GM19035 (cell line): ENCODE measurements around the gene STRIP1.
"Not testable (repeated sequence)": the region's sequence is repeated elsewhere in the genome, so short reads cannot be mapped to it uniquely, and the experiment has no call there.

Experiments
- ATAC-seq: cut with Tn5 transposase; IDR thresholded peaks from one replicate; pipeline ENCODE4 v1.9.1; 2021; ENCODE audit not compliant: unreplicated experiment

Gene STRIP1

DNA sequence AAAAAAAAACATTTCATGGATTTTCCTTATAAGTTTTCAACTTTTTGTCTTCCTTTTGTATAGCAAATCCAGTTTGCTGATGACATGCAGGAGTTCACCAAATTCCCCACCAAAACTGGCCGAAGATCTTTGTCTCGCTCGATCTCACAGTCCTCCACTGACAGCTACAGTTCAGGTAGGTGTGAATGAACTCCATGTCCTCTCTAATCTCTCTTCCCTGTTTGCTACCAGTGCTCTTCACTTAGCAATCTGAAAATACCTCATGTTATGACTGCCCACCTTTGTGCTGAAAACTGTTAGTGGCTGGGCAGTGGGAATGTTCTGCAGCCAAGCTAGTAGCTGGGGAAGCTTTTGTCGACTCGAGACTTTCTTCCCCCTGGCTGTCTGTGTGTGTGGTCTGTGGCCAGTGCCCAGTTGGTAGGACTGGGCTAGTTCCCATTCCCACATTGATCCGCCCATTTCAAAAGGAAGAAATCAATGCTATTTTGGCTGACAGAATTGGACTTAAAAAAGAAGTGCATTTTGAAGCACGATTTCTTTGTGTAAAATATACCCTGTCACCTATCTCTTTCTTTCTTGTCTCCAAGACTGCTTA, 25.4 kb upstream of the STRIP1 start:
- no peak for ATAC-seq

DNA sequence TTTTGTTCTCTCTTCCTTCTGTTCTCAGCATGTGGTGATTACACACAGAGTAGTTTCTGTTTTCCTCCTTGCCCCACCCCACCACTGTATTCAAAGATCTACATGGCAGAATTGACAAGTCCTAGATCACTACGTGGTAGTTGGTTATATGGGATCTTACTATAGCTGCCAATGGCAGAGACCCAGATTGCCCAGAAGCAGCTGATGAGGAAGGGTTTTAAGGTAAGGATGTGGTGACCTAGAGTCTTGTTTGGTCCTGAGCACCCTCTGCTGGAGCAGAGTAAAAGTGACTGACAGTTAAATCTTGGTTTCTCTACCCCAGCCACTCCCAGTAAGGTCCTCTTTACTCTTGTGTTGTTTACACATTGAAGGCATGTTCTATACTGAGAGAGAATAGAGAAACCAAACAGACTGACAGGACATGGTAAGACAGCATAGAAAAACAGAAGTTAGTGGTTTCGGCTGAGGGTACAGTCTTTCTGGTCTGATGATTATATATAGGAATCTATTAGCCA, 22.8 kb upstream of the STRIP1 start:
- peak; percentile 95 for ATAC-seq

DNA sequence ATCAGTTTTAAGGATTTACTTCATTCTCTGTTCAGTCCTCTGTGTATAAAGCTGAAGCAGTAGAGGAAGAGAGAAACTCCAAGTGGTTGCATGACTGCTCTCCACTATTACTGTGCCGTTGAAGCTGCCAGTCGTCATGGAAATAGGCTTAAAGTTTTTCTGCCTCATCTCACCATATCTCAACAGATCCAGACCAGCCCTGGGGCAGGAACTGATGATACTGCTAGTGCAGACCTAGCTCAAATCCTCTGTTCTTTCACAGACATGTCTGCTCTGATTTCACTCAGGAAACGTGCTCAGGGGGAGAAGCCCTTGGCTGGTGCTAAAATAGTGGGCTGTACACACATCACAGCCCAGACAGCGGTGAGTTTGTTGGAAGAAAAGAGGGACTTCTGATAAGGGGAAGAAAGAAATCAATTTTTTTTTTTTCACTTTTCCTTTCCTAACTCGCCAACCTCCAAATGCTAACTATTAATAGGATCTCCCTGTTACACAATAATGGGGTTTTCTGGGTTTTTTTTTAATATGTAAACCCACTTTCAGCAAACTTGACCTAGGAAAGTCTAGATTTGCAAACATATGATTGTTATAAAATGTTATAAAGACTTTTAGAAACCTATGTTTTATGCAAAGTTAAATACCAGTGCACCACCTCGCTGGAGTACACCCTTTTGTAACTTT, 22.2 kb upstream of the STRIP1 start:
- ATAC-seq, result peak; percentile 69

DNA sequence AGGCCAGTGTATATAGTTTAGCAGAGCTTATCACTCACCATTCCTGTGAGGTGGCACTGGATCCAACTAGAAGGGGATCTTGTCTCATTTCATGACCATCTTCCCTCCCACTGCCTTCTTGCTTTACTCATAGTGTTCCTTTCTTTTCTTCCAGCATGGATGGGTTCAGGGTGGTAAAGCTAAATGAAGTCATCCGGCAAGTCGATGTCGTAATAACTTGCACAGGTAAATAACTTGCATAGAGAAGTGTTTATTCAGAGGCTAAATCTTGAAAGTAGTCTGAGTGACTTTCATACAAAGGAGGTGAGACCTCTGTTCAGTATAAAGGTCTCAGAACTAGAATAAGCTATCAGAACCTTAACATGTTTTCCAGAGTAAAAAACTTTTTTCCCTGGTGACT, 16.6 kb upstream of the STRIP1 start:
- ATAC-seq, result no peak

DNA sequence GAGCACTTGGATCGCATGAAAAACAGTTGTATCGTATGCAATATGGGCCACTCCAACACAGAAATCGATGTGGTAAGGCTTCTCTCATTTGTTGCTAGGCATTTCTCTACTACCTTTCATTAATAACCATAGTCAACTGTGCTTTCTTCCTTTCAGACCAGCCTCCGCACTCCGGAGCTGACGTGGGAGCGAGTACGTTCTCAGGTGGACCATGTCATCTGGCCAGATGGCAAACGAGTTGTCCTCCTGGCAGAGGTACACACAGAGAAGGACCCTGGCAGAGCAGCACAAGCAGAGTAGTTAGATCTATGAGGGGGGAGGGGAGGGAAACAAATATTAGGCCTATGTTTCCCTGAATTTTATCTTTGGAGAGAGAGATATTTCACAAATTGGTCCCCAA, 16.0 kb upstream of the STRIP1 start:
- ATAC-seq, result no peak

DNA sequence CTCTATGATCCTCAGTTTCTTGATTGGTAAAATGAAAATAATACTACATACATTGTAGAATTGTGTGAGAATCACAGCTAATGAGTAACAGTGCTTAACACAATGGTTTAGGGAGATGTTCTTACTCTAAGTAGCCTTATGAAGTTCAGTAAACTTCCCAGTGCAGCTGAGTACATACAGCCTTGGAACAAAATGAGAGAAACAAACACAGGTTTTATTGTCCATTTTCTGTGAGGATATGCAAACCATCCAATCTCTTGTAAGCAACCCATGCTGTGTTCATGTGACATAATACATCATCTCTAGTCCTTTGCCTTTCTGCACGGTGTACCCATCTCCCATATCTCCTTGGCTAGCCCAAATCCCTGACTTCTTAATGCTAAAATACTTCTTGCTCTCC, 14.7 kb upstream of the STRIP1 start:
- ATAC-seq, result no peak

DNA sequence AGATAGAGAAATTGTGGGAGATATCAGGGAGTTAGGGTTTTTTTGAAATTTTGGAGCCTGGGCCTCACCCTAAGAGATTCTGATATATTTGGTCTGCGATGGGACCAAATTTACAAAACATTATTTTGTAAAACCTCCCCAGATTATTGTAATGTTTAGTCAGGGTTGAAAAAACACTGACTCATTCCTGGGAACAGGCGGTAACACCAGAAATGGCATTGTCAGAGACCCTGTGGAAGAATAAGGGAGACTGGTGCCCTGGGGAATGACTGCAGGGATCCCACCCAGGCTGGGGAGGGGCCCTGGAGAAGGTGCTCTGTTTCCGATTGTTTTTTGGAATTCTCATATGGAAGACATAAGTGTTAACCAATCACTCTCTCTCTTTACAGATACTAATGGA, 13.1 kb upstream of the STRIP1 start:
- no peak for ATAC-seq

DNA sequence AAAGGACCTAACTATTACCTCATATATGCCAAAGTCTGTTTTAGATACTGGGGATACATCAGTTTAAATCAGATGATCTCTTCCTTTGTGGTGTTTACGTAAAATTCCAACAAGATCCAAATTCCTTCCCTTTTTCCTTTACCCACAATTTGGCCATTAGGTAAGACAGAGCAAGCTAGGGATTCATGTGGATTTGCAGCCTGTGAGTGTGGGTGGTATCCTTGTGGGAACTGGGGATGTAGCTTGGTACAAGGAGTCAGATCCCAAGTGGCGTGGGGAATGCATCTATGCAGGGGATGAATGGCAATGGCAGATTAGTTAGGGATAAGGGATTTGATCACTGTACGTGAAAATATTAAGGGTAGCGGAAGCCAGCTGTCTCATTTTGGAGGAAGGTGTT, 9.8 kb upstream of the STRIP1 start:
- no peak for ATAC-seq

DNA sequence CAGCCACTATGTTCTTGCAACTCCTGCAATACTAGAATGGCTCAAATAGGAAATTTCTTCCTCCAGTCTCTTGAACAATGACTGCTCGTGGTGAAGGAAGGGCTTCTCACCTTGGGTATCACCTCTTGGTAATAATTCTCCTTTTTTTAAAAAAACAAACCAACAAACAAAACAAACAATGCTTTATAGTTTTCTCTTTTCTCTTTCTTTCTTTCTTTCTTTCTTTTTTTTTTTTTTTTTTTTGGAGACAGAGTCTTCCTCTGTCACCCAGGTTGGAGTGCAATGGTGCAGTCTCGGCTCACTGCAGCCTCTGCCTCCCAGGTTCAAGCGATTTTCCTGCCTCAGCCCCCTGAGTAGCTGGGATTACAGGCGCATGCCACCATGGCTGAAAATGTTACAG, 3.7 kb upstream of the STRIP1 start:
- ATAC-seq, result not testable (repeated sequence)

DNA sequence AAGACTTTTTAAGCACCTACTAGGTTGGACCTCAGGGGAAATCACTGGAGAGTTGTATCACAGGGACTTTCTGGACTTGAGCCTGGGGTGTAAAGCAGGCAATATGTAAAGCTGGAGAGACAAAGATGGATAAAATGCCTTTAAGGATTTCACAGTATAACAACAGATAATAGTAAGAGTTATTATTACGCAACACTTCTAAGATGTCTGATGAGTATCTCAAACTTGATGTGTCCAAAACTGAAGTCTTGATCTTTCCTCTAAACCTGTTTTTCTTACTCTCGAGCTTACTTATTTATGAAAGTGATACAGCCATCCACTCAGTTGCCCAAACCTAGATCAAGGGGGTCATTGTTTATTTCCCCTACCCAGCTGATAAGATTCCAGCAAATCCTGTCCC, 2.1 kb upstream of the STRIP1 start:
- ATAC-seq, result no peak

DNA sequence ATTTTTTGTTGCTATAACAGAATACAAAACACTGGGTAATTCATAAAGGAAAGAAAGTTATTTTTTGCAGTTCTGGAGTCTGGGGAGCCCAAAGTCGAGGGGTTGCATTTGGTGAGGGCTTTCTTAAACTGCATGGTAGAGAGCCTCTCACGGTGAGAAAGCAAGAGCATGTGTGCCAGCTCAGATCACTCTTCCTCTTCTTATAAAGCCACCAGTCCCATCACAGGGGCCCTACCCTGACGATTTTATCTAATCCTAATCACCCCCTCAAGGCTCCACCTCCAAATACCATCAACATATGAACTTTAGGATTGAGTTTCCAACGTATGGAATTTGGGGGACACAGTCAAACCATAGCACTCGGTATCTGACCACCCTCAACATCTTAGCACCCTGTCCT, 1.0 kb upstream of the STRIP1 start:
- no peak for ATAC-seq

DNA sequence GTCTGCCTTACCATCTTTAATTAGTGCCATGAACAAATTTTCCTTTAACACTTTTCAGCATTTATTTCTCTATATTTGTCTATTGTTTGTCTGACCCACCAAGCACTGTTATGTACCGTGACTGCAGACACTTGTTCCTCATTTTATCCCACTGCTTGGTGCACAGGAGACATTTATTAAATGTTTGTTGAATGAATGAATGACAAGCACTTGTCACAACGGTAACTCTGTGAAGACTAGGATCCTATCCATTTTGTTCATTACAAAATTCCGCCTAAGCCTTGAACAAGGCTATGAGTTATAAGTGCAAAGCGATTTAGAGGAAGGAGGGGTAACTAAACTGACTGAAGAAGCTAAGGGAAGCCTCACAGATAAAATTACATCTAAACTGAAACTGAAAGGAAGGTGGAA, 379 bp upstream of the STRIP1 start:
- ATAC-seq, result no peak

DNA sequence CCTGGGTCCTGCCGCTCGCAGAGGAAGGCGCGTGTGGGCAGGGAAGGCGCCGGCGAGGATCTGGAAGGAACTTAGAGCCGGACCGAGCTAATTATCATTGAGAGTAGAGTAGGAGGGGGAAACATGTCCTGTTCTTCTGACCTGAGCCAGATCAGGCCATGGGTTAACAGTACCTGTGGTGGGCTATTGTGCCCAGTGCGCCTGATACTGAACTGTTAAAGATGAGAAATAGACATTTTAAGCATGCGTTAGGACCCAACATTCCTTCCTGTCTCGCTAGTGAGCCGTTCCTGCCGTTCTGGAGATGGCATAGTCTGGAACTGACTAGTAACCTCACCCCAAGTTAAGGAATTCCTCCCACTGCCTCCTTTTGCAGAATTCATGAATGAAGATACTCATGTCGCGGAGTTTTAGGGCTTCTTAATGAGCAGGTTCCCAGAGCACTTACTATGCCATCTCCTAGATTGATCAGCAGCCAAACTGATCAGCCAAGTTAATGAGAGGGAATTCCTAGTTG, 870 bp downstream of the STRIP1 start:
- ATAC-seq, result no peak

DNA sequence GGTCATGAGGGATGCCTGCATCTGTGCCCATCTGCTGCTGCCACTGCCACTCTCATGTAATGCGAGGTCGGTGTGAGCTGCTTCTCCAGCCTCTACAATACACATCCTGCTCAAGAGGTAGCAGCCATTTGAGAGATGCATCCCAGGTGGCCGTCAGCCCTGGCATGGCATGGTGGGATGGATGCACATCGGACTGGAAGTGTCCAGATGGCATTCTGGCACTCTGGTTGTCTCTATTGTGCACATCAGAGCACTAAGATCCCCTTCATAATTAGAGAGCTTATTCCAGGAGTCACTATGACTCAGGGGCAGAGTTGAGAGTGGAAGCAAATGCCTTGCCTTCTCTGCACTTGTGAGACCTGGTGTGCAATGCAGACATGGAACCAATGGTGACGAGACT, 3.8 kb downstream of the STRIP1 start:
- no peak for ATAC-seq

DNA sequence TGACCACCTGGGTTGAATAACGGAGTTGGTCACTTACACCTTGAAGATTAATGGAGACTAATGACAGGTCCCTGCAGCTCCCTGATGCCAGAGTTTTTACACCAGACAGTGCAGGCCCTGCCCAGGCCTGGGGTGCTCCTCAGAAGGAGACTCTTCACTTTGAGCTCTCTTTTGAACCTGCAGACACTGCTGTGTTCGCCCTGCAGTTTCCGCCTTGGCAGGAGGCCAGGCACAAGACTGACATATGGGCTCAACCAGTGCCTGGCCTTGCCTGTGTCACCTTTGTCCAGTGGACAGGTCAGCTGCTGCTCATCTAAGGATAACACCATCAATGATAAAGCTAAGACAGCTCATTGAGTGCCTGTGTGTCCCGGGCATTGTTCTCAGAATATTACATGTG, 5.2 kb downstream of the STRIP1 start:
- ATAC-seq, result no peak

DNA sequence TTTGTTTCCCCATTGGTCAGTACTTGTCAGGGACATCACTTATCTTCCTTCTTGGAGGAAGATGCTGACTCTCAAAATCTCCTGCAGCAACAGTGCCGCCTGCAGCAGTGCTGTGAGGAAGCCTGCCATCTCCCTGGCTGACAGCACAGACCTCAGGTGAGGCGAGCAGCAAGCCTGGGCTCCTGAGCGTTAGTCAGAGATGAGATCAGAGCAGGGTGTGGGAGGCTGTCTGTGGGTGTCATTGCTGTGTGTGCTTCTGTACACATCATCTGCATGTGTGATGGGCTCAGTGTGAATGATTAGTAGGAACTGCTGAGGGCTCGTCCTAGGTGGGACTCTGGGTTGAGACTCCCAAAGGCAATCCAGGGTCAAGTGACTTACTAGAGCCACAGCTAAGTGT, 6.1 kb downstream of the STRIP1 start:
- no peak for ATAC-seq

DNA sequence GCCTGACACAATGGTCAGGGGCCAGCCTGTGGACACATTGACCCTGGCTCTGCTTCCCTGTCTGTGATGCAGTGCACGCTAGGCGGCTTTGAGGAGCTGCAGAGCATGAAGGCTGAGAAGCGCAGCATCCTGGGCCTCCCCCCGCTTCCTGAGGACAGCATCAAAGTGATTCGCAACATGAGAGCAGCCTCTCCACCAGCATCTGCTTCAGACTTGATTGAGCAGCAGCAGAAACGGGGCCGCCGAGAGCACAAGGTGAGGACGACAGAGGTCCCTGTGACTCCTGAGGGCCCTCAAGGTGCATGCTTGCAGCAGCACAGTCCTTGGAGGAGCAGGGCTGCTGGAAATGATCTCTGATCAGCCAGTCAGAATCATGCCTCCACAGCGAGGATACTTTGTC, 8.6 kb downstream of the STRIP1 start:
- no peak for ATAC-seq

DNA sequence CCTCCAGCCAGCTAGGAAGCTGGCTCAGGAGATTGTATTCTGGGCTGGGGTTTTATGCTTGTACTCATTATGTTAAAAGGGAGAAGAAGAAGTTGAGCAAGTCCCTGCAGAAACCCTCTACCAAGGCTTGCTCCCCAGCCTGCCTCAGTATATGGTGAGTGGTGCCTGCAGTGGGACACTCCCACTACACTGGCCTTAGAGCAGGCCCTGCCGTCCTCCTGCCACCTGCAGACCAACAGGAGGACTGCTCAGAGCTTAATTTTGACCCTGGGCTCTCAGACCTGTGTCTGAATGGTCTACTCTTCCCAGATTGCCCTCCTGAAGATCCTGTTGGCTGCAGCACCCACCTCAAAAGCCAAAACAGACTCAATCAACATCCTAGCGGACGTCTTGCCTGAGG, 13.0 kb downstream of the STRIP1 start:
- ATAC-seq, result no peak

DNA sequence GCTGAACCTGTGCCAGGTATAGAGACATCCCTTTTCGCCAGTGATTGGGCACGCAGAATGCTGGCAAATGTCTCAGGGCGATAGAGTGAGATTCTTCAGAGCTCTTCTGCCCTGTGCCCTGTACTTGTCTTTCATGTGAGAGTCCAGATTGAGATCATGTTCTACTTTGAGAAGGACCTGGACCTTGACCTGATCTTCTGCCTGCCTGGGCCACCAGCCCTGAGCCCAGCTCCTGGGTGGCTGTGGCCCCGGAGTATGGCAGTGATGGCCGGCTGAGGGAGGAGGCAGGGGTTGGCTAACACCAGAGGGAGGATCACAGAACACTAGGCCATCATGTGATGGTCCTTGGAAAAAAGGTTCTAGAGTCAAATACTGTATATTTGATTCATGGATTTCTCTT, 13.8 kb downstream of the STRIP1 start:
- ATAC-seq, result no peak

DNA sequence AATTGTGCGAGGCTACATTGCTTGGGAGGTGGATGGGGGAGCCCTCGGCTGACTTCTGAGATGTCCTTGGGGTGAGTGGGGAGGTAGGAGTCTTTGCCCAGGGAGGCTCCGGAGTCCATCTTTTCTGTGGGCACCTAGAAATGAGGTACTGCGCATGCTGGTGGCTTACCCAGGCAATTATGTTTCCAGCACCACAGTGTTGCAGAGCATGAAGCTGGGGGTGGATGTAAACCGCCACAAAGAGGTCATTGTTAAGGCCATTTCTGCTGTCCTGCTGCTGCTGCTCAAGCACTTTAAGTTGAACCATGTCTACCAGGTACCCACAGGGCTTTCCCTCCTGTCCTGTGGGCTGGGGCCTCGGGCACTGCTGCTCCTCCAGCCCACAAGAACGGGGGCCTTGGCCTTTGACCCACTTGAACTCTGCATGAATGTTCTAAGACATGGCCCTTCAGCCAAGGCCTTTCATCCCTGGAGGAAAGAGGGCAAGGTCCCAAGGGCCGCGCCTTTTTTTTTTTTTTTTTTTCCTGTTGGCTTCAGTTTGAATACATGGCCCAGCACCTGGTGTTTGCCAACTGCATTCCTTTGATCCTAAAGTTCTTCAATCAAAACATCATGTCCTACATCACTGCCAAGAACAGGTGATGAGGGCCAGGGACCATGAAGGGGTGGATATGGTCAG, 14.6 kb downstream of the STRIP1 start:
- ATAC-seq, result no peak

DNA sequence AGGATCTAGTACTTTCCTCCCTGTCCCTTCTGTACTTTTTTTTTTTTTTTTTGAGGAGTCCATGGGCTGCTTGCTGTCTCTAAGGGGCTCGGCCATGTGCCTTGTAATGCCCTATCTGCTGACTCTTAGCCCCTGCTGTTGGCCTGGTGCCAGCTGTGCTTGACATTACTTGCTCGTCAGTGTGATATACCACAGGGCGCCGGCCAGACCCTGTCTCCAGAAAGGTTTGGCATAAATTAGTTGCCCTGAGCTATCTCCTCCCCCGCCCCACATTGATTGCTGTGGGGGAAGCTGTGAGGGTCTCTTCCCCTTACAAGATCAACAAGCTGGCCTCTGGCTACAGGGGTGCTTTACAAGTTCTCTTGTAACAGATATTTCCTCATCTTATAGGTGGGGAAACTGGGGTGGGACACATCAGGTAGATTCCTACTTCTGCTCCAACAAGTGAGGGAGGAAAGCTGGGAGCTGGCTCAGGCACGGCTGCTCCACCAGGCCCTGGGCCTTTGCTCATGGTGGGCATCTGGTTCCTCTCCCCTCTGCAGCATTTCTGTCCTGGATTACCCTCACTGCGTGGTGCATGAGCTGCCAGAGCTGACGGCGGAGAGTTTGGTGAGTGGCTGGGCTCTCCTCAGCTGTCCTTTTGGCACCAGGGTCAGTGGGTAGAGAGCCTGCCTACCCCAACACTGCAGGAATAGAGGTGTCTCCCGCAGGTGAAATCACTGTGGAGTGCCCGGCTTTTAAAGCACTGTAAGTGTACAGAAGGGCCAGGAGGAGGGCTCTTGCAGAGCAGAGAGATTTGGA, 15.6 kb downstream of the STRIP1 start:
- ATAC-seq, result no peak
